Measurements from ENCODE around the gene TDRD1.

Gene TDRD1

DNA sequence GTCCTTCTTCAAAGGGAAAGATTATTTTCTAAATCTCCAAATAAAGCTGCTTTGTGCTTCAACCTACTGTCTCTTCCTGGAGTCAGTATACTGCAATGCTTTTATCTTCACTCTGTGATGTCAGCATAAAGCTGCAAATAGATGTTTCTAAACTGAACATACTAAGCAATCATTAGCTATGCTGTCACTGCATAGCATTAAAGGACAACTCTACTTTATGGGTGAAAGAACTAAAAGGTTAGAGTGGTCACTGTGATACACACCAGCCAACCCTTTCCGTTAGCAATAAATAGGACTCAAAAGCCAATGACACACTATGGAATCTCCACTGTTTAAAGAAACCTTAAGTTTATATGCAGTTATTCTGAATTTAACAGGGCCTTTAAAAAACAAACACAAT, 6.9 kb upstream of the TDRD1 start:
- TF ChIP-seq, protein P1, sequence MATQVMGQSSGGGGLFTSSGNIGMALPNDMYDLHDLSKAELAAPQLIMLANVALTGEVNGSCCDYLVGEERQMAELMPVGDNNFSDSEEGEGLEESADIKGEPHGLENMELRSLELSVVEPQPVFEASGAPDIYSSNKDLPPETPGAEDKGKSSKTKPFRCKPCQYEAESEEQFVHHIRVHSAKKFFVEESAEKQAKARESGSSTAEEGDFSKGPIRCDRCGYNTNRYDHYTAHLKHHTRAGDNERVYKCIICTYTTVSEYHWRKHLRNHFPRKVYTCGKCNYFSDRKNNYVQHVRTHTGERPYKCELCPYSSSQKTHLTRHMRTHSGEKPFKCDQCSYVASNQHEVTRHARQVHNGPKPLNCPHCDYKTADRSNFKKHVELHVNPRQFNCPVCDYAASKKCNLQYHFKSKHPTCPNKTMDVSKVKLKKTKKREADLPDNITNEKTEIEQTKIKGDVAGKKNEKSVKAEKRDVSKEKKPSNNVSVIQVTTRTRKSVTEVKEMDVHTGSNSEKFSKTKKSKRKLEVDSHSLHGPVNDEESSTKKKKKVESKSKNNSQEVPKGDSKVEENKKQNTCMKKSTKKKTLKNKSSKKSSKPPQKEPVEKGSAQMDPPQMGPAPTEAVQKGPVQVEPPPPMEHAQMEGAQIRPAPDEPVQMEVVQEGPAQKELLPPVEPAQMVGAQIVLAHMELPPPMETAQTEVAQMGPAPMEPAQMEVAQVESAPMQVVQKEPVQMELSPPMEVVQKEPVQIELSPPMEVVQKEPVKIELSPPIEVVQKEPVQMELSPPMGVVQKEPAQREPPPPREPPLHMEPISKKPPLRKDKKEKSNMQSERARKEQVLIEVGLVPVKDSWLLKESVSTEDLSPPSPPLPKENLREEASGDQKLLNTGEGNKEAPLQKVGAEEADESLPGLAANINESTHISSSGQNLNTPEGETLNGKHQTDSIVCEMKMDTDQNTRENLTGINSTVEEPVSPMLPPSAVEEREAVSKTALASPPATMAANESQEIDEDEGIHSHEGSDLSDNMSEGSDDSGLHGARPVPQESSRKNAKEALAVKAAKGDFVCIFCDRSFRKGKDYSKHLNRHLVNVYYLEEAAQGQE (IDR thresholded peaks at IDR 0.05; ENCODE audit: insufficient read depth in 1 of 2, low read depth in 2 of 2, low read length in 2 of 2), result no peak
- TF ChIP-seq FOXP2 (optimal IDR thresholded peaks at IDR 0.05; ENCODE audit: borderline replicate concordance, extremely low read depth, extremely low read length, insufficient read depth), result no peak
- TF ChIP-seq POLR2AphosphoS5 (IDR thresholded peaks at IDR 0.05; ENCODE audit: low read depth, low read length), result no peak
- no peak for TF ChIP-seq SIN3A (IDR thresholded peaks at IDR 0.05; ENCODE audit: borderline replicate concordance, insufficient read depth, low read length)
- TF ChIP-seq TAF1 (IDR thresholded peaks at IDR 0.05; ENCODE audit: borderline replicate concordance, insufficient read depth, low read length), result no peak

DNA sequence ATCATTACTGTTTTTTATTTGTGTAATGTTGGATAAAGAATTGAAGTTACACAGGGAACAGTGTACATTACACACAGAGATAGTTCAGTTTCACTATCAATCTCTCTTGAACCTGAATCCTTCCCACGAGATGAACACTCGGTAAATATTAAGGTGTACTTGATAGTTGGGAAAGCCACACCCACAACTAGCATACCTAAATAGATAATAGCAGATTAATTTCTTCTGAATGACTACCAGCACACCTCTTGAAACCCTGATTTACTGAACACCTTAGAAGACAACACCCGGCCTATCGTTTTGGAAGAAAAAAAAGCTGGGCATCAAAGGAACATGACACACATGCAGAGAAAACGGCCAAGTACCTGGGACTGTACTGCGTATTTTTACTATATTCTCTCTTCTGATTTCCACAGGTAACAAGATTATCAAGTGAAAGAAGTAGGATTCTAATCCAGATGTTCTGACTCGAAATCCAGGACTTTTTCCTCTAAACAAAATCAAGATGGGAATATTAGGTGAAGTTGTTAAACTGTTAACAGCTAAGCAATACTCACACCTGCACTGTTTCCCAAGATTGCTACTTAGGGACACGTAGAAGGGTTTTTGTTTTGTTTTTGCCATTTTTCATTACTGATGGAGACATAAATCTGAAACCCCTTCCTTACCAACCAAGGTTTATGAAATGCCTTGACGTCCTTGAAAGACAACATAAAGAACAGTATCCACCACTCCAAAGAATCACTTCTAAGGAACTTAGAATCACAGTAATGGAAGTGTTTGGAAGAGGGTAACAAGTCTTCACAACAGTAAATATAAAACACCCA, 6.2 kb upstream of the TDRD1 start:
- TF ChIP-seq, protein P1 (IDR thresholded peaks at IDR 0.05; ENCODE audit: insufficient read depth in 1 of 2, low read depth in 2 of 2, low read length in 2 of 2), result no peak
- TF ChIP-seq POLR2AphosphoS5 (IDR thresholded peaks at IDR 0.05; ENCODE audit: low read depth, low read length), result no peak
- no peak for TF ChIP-seq TAF1 (IDR thresholded peaks at IDR 0.05; ENCODE audit: borderline replicate concordance, insufficient read depth, low read length)
- TF ChIP-seq FOXP2 (optimal IDR thresholded peaks at IDR 0.05; ENCODE audit: borderline replicate concordance, extremely low read depth, extremely low read length, insufficient read depth), result no peak
- TF ChIP-seq SIN3A (IDR thresholded peaks at IDR 0.05; ENCODE audit: borderline replicate concordance, insufficient read depth, low read length), result no peak

DNA sequence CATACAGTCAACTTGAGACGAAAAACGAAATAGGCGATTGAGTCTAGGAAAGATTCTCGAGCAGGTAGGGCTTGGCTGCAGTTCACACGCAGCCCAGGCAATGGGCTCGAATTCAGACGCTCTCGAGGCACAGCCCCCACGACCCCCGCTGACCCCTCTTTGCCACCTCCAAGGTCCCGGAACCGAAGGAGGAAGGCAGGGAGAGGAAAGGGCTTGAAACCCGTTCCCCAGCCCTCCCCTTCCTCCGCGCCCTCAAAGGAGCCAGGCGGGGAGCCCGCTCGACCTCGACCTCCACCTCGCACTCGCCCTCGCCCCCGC, 5.6 kb upstream of the TDRD1 start:
- no peak for TF ChIP-seq FOXP2 (optimal IDR thresholded peaks at IDR 0.05; ENCODE audit: borderline replicate concordance, extremely low read depth, extremely low read length, insufficient read depth)
- no peak for TF ChIP-seq TAF1 (IDR thresholded peaks at IDR 0.05; ENCODE audit: borderline replicate concordance, insufficient read depth, low read length)
- TF ChIP-seq POLR2AphosphoS5 (IDR thresholded peaks at IDR 0.05; ENCODE audit: low read depth, low read length), result no peak
- TF ChIP-seq SIN3A (IDR thresholded peaks at IDR 0.05; ENCODE audit: borderline replicate concordance, insufficient read depth, low read length), result no peak
- TF ChIP-seq, protein P1 (IDR thresholded peaks at IDR 0.05; ENCODE audit: insufficient read depth in 1 of 2, low read depth in 2 of 2, low read length in 2 of 2), result no peak

DNA sequence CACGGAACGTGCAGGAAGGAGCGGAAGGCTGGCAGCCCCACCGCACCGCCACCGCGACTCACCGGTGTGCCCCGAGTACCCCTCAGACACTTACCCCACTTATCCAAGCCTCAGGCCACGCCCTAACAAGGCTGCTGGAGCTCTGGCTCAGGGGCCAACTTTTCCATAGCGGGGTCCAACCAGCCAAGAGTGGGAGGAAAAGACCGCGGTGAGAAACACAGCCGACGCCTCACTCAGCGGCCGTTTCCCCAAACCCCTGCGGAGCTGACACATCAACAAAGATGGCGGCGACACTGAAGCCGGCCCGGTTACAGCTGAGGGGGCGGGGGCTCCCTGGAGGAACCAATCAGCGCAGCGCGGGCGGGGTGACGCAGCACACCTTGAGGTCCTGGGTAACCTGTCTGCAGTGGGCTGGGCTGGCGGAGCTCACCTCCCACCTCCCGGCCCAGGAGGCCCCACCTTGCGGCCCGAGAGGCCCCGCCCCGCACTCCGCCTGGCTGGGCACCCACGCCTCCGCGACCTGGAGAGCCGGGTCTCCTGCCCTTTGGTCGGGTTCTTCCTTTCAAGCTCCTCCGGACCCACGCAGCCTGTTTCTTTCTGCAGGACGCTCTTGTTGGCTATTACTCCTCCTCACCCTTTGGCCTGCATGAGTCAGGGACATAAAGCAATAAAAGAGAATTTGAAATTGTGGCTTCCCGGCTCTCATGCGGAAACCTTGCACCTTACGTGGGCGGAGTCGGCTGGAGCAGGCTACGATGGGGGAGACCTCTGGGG, 5.0 kb upstream of the TDRD1 start, which contains the start of gene CCDC186:
TSS of gene CCDC186 (minus strand) at position 283 of the 774 bp plus-strand sequence. CDS start 10,935 bp downstream, outside the sequence.
- TF ChIP-seq POLR2AphosphoS5 (IDR thresholded peaks at IDR 0.05; ENCODE audit: low read depth, low read length) (peak; percentile 61), SIN3A (IDR thresholded peaks at IDR 0.05; ENCODE audit: borderline replicate concordance, insufficient read depth, low read length) (peak; percentile 80; the same call in 1 of the 2 replicates)
- TF ChIP-seq, protein P1 (IDR thresholded peaks at IDR 0.05; ENCODE audit: insufficient read depth in 1 of 2, low read depth in 2 of 2, low read length in 2 of 2), result no peak

All from PFSK-1 (cell line).